ENCODE data around the gene ZNF205. TPM values are rescaled to one million over a fixed set of nuclear protein-coding genes. Genes with fewer than 3 reads are reported as not detected.

ZNF205 gene
- total RNA-seq, 1 donor from 2014 or later, result 31.6 TPM

DNA sequence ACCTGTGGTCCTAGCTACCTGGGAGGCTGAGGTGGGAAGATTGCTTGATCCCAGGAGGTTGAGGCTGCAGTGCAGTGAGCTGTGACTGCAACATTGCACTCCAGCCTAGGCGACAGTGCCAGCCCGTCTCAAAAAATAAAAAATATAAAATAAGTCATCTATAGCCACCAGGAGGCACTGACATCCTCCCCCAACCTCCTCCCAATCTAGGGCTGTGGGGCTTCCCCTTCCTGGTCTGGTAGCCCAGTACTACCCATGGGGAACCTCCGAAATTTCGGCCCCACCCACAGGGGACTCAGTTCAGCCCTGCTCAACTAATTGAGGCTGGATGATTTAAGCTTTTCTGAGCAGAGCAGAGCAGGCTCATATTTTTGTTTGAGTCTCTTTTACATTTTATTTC is 16.5 kb upstream of the ZNF205 start:
- H3K9me3 Mint-ChIP-seq (ENCODE audit: unreplicated experiment), result peaks cover 5% of the 10 kb centered on the region
- no peak overlapping the region for H3K4me3 Mint-ChIP-seq (ENCODE audit: unreplicated experiment)
- H3K27me3 Mint-ChIP-seq (ENCODE audit: unreplicated experiment), result peaks cover 11% of the 10 kb centered on the region
- TF ChIP-seq, protein P1, sequence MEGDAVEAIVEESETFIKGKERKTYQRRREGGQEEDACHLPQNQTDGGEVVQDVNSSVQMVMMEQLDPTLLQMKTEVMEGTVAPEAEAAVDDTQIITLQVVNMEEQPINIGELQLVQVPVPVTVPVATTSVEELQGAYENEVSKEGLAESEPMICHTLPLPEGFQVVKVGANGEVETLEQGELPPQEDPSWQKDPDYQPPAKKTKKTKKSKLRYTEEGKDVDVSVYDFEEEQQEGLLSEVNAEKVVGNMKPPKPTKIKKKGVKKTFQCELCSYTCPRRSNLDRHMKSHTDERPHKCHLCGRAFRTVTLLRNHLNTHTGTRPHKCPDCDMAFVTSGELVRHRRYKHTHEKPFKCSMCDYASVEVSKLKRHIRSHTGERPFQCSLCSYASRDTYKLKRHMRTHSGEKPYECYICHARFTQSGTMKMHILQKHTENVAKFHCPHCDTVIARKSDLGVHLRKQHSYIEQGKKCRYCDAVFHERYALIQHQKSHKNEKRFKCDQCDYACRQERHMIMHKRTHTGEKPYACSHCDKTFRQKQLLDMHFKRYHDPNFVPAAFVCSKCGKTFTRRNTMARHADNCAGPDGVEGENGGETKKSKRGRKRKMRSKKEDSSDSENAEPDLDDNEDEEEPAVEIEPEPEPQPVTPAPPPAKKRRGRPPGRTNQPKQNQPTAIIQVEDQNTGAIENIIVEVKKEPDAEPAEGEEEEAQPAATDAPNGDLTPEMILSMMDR (IDR thresholded peaks at IDR 0.05; ENCODE audit: partially characterized antibody, unreplicated experiment), result no peak
- DNase-seq, result no peak
- no peak overlapping the region for H3K27ac Mint-ChIP-seq (ENCODE audit: unreplicated experiment)
- H3K36me3 Mint-ChIP-seq (ENCODE audit: unreplicated experiment), result no peaks in the 10 kb centered on the region
- peaks cover 16% of the 10 kb centered on the region for H3K4me1 Mint-ChIP-seq (ENCODE audit: low read depth, unreplicated experiment)

GRCh38 chr16:3096362-3096761 is 16.0 kb upstream of the ZNF205 start:
- Mint-ChIP-seq H3K4me1 (ENCODE audit: low read depth, unreplicated experiment) (peaks cover 16% of the 10 kb centered on the region), H3K9me3 (ENCODE audit: unreplicated experiment) (peaks cover 5% of the 10 kb centered on the region), H3K27ac (ENCODE audit: unreplicated experiment) (no peak overlapping the region), H3K36me3 (ENCODE audit: unreplicated experiment) (no peaks in the 10 kb centered on the region), H3K27me3 (ENCODE audit: unreplicated experiment) (peaks cover 10% of the 10 kb centered on the region), H3K4me3 (ENCODE audit: unreplicated experiment) (no peak overlapping the region)
- TF ChIP-seq, protein P1 (IDR thresholded peaks at IDR 0.05; ENCODE audit: partially characterized antibody, unreplicated experiment), result no peak
- no peak for DNase-seq

DNA sequence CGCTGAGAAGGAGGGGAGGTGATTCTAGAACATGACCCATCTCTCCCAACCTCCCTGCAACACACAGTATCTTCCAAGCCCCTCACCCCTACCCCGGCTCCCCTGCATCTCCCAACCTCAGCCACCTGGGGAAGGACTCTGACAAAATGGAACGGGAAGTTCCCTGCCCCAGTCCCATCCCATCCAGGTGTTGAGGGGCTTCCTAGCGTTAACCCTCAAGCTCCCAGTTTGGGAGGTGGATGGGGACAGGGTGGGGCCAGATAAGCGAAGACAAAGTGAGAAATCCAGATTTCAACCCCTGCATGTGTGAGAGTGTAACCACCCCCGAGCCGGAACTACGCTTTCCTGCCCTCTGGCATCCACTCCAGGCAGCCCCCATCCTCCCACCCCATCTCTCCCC is 15.1 kb upstream of the ZNF205 start:
- Mint-ChIP-seq H3K9me3 (ENCODE audit: unreplicated experiment) (peaks cover 5% of the 10 kb centered on the region), H3K4me3 (ENCODE audit: unreplicated experiment) (no peak overlapping the region), H3K27me3 (ENCODE audit: unreplicated experiment) (peaks cover 10% of the 10 kb centered on the region), H3K27ac (ENCODE audit: unreplicated experiment) (no peak overlapping the region), H3K36me3 (ENCODE audit: unreplicated experiment) (no peaks in the 10 kb centered on the region), H3K4me1 (ENCODE audit: low read depth, unreplicated experiment) (peaks cover 13% of the 10 kb centered on the region)
- DNase-seq, result no peak
- TF ChIP-seq, protein P1 (IDR thresholded peaks at IDR 0.05; ENCODE audit: partially characterized antibody, unreplicated experiment), result no peak

DNA sequence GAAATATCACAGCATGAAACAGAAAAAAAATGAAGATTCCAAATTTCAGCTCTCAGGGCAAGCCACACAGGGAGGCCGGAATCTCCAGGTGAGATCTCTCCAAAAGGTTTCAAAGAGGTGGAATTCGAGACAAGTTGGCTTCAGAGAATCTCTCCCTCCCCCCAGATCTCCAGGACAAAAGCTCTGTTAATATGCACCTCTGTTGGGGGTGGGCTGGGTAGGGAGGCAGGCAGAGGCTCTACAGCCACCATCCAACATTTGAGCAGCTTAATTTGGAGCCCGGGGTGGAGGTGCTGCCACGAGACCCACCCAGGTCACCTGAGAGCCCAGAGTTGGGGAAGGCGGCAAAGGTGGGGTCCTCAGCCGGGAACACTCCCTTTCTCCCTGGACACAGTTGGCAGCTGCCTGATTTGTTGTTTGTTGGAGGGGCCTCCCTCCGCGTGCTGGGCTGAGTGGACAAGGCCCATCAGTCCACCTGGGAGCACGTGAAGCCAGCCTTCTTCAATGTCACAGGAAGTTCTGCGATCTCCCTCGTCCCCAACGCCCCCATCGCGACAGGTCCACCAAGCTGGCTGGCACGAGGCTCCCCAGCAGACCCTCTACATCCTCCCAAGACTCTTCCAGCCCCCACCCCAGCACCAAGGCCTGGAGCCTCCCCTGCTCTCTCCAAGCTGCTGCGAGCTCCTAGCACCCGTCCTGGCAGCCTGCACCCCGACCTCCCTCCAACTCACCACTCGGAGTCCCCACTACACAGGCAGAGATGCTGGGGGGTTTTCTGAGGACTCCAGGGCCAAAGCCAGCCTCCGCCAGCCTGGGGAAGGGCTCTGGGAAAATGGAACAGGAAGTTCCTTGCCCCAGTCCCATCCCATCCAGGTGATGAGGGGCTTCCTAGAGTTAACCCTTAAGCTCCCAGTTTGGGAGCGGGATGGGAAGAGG is 13.7 kb upstream of the ZNF205 start, which contains the start of gene ZSCAN10:
ZSCAN10 (minus strand) TSS at position 836 of the 936 bp plus-strand sequence. CDS start 6,357 bp downstream, outside the sequence.
- no peaks in the 10 kb centered on the region for H3K36me3 Mint-ChIP-seq (ENCODE audit: unreplicated experiment)
- H3K27me3 Mint-ChIP-seq (ENCODE audit: unreplicated experiment), result peaks cover 10% of the 10 kb centered on the region
- TF ChIP-seq, protein P1 (IDR thresholded peaks at IDR 0.05; ENCODE audit: partially characterized antibody, unreplicated experiment), result no peak
- H3K27ac Mint-ChIP-seq (ENCODE audit: unreplicated experiment), result no peak within 1 kb of the TSS
- H3K4me3 Mint-ChIP-seq (ENCODE audit: unreplicated experiment), result peak within 1 kb of the TSS; percentile 89
- peaks cover 10% of the 10 kb centered on the region for H3K4me1 Mint-ChIP-seq (ENCODE audit: low read depth, unreplicated experiment)
- peaks cover 5% of the 10 kb centered on the region for H3K9me3 Mint-ChIP-seq (ENCODE audit: unreplicated experiment)
- no peak for DNase-seq

GRCh38 chr16:3099395-3099731 is 13.0 kb upstream of the ZNF205 start:
- H3K36me3 Mint-ChIP-seq (ENCODE audit: unreplicated experiment), result no peaks in the 10 kb centered on the region
- peaks cover 10% of the 10 kb centered on the region for H3K4me1 Mint-ChIP-seq (ENCODE audit: low read depth, unreplicated experiment)
- DNase-seq, result no peak
- no peak overlapping the region for H3K27ac Mint-ChIP-seq (ENCODE audit: unreplicated experiment)
- H3K4me3 Mint-ChIP-seq (ENCODE audit: unreplicated experiment), result no peak overlapping the region
- TF ChIP-seq, protein P1 (IDR thresholded peaks at IDR 0.05; ENCODE audit: partially characterized antibody, unreplicated experiment), result no peak
- H3K9me3 Mint-ChIP-seq (ENCODE audit: unreplicated experiment), result peaks cover 3% of the 10 kb centered on the region
- peaks cover 10% of the 10 kb centered on the region for H3K27me3 Mint-ChIP-seq (ENCODE audit: unreplicated experiment)

Data from glutamatergic neuron (in vitro differentiated cells).